Cardiac fibroblast (primary cell): ENCODE results near the gene CSE1L.
A peak's percentile ranks its signal among the peaks of the same experiment; 100 is the strongest.

Experiments used
- DNase-seq, 2 donors: peaks; one replicate each; pipeline versions ENCODE4 v3.0.0 to v3.0.0-alpha.2; 2010; ENCODE audit warnings: low read depth in 2 of 2
- H3K4me3 ChIP-seq, 2 donors: replicated peaks in 1 of 2; 1 replicate in 1 of 2; 2 replicates in 1 of 2; pipeline ENCODE4 v1.5.1; 2011; ENCODE audit warnings: low read depth in 2 of 2, low read length in 2 of 2, mild to moderate bottlenecking in 2 of 2, moderate library complexity in 1 of 2
- CTCF ChIP-seq: IDR thresholded peaks from one replicate; pipeline ENCODE4 v1.5.1; 2011; ENCODE audit warnings: low read depth, mild to moderate bottlenecking, low read length, inconsistent platforms

Gene CSE1L

GRCh38 chr20:49028684-49029083 lies 17.4 kb upstream of the CSE1L start:
- no peak overlapping the region for H3K4me3 ChIP-seq
- DNase-seq: peak; percentile 31 to 48
- TF ChIP-seq CTCF: peak; percentile 41

- peak in 1 of 2 donors; percentile 6 for DNase-seq
- no peak for TF ChIP-seq CTCF
- H3K4me3 ChIP-seq: no peak overlapping the region
Observed at GRCh38 chr20:49029203-49029602, 16.9 kb upstream of the CSE1L start.

- no peak for TF ChIP-seq CTCF
- DNase-seq: no peak
Observed at GRCh38 chr20:49030954-49031619, 15.0 kb upstream of the CSE1L start.

GRCh38 chr20:49032455-49032854 lies 13.7 kb upstream of the CSE1L start:
- DNase-seq: no peak
- TF ChIP-seq CTCF: no peak
- H3K4me3 ChIP-seq: no peak overlapping the region

More at GRCh38 chr20:49030954-49031619, 15.0 kb upstream of the CSE1L start:
- H3K4me3 ChIP-seq: no peak overlapping the region

- no peak overlapping the region for H3K4me3 ChIP-seq
- DNase-seq: no peak
- TF ChIP-seq CTCF: no peak
Observed at GRCh38 chr20:49034070-49034732, 11.9 kb upstream of the CSE1L start.

GRCh38 chr20:49037962-49038387 lies 8.1 kb upstream of the CSE1L start:
- no peak overlapping the region for H3K4me3 ChIP-seq
- peak; percentile 6 to 30 for DNase-seq
- no peak for TF ChIP-seq CTCF

- TF ChIP-seq CTCF: no peak
- no peak overlapping the region for H3K4me3 ChIP-seq
- no peak for DNase-seq
Observed at GRCh38 chr20:49039854-49040253, 6.3 kb upstream of the CSE1L start.
